SK-N-MC (cell line): ENCODE measurements around the gene JCHAIN.

ENCODE experiments used
- EZH2 ChIP-seq: fragments of 200-600 bp; sonication (generic); IDR thresholded peaks from one replicate; pipeline ENCODE4 v1.6.1; 2017; ENCODE audit warnings: antibody characterized with exemption
- POLR2AphosphoS5 ChIP-seq: IDR thresholded peaks from 2 replicates; pipeline ENCODE4 v1.6.1; 2012; ENCODE audit warnings: mild to moderate bottlenecking, low read depth, low read length, borderline replicate concordance

- TF ChIP-seq POLR2AphosphoS5 (no peak), EZH2 (no peak)
These were observed 38.5 kb upstream of the JCHAIN start for GRCh38 chr4:70704931-70705182.
